ENCODE data around the gene SLC13A5.
"Not testable (repeated sequence)": the region's sequence is repeated elsewhere in the genome, so short reads cannot be mapped to it uniquely, and the experiment has no call there.

Gene SLC13A5

GRCh38 chr17:6657633-6658287 is 55.4 kb downstream of the SLC13A5 start:
- Histone ChIP-seq H3K27me3 (peaks cover 89% of the 10 kb centered on the region), H3K36me3 (no peaks in the 10 kb centered on the region), H3K4me1 (ENCODE audit: control insufficient read depth in 1 of 2, insufficient read depth in 1 of 2, low read depth in 1 of 2, low read length in 1 of 2) (peaks cover 30 to 45% of the 10 kb centered on the region in 2 experiments), H3K27ac (peak overlapping the region; percentile 50), H3K4me3 (ENCODE audit: low read depth in 1 of 2, low read length in 1 of 2) (peak overlapping the region; percentile 60 to 66), H3K9me3 (no peaks in the 10 kb centered on the region)
- no peak for TF ChIP-seq CTCF (IDR thresholded peaks at IDR 0.05)

GRCh38 chr17:6656797-6657632 is 56.2 kb downstream of the SLC13A5 start:
- peak overlapping the region; percentile 60 to 66 for H3K4me3 ChIP-seq (ENCODE audit: low read depth in 1 of 2, low read length in 1 of 2)
- not testable (repeated sequence) for H3K9me3 ChIP-seq, H3K36me3 ChIP-seq
- peak overlapping the region; percentile 50 for H3K27ac ChIP-seq
- H3K27me3 ChIP-seq: peaks cover 89% of the 10 kb centered on the region
- peaks cover 36 to 51% of the 10 kb centered on the region in 2 experiments for H3K4me1 ChIP-seq (ENCODE audit: control insufficient read depth in 1 of 2, insufficient read depth in 1 of 2, low read depth in 1 of 2, low read length in 1 of 2)

DNA sequence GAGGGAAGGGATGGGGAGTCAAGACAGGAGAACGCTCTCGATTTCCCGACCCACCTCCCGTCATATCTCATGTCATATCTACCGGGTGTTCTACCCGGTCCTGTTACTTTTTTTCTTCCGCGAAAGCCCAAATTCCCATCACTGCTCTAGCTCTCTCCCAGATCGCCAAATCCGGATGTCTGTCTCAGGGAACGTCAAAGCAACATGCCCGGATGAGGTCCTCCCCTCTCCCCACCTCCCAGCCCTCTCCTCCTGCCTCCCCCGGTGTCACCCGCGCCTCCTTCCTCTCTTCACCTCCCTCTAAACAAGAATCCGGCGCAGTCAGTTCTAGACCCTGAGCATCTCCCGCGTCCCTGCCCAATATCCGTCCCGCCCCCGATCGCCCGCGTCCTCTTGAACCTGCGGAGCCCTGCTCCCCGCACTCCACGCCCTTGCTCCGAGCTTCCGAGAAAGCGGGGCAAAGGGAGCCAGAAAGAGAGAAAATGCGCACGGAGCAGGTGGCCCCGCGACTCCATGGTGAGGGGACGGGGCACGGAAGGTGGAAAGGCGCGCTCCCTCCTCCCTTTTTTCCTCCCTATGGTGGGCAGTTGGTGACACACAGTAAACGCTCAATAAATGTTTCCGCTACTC is 57.3 kb downstream of the SLC13A5 start:
- Histone ChIP-seq H3K4me1 (ENCODE audit: control insufficient read depth in 1 of 2, insufficient read depth in 1 of 2, low read depth in 1 of 2, low read length in 1 of 2) (peaks cover 35 to 47% of the 10 kb centered on the region in 2 experiments), H3K27me3 (peaks cover 85% of the 10 kb centered on the region), H3K4me3 (ENCODE audit: low read depth in 1 of 2, low read length in 1 of 2) (peak overlapping the region in 1 of 2 experiments; percentile 18)
- not testable (repeated sequence) for H3K9me3 ChIP-seq, H3K27ac ChIP-seq, H3K36me3 ChIP-seq

GRCh38 chr17:6654841-6655731 is 58.1 kb downstream of the SLC13A5 start:
- no peak for TF ChIP-seq CTCF (IDR thresholded peaks at IDR 0.05)
- peaks cover 35 to 47% of the 10 kb centered on the region in 2 experiments for H3K4me1 ChIP-seq (ENCODE audit: control insufficient read depth in 1 of 2, insufficient read depth in 1 of 2, low read depth in 1 of 2, low read length in 1 of 2)
- H3K36me3 ChIP-seq: no peaks in the 10 kb centered on the region
- no peak overlapping the region for H3K27ac ChIP-seq
- H3K9me3 ChIP-seq: no peaks in the 10 kb centered on the region
- peak overlapping the region in 1 of 2 experiments; percentile 20 for H3K4me3 ChIP-seq (ENCODE audit: low read depth in 1 of 2, low read length in 1 of 2)
- H3K27me3 ChIP-seq: peaks cover 82% of the 10 kb centered on the region

DNA sequence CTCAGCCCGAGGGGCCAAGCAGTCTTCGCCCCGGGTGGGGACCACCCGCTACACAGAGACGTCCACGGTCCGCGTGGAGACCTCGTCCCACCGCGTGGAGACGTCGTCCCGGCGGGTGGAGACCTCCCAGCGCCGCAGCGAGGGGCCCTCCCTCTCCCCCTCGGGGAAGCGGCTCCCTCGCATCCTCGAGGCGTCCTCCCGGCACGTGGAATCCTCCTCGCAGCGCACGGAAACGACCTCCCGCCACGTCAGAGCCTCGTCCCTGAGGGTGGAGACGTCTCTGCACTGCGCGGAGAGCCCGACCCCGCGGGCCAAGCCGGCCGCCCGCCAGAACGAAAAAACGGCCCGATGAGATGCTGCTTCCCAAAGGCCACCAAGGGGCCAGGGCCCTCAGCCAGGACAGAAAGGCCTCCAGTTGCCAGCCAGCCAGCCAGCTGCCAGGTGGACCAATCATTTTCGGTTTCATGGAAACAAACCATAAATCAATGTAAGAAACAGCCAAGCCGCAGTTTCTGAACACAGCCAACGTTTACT is 61.2 kb downstream of the SLC13A5 start:
- Histone ChIP-seq H3K27me3 (peaks cover 52% of the 10 kb centered on the region), H3K9me3 (no peaks in the 10 kb centered on the region), H3K27ac (peak overlapping the region; percentile 95), H3K36me3 (peaks cover 18% of the 10 kb centered on the region), H3K4me3 (ENCODE audit: low read depth in 1 of 2, low read length in 1 of 2) (peak overlapping the region; percentile 91 to 94), H3K4me1 (ENCODE audit: control insufficient read depth in 1 of 2, insufficient read depth in 1 of 2, low read depth in 1 of 2, low read length in 1 of 2) (peaks cover 29 to 36% of the 10 kb centered on the region in 2 experiments)
- TF ChIP-seq CTCF (IDR thresholded peaks at IDR 0.05): no peak

Data from neutrophil (primary cell).